ENCODE results near the gene ECI2.

DNA sequence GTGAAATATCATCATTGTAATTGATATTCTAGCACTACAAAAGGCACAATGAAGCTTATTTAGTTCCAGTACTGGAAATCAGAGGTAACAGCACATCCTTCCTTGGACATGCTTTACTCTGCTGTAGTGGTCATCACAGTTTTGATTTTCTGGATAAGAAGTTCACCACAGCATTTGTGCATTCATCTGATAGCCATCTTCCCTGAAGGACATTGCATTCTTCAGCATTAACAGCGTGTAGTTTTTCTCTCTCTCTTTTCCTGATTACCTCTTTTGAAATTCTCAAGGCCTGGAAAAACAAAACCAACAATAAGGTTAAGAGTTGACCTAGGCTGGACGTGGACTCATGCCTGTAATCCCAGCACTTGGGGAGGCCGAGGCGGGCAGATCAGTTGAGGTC, 19.6 kb downstream of the ECI2 start:
- TF ChIP-seq, protein P1, sequence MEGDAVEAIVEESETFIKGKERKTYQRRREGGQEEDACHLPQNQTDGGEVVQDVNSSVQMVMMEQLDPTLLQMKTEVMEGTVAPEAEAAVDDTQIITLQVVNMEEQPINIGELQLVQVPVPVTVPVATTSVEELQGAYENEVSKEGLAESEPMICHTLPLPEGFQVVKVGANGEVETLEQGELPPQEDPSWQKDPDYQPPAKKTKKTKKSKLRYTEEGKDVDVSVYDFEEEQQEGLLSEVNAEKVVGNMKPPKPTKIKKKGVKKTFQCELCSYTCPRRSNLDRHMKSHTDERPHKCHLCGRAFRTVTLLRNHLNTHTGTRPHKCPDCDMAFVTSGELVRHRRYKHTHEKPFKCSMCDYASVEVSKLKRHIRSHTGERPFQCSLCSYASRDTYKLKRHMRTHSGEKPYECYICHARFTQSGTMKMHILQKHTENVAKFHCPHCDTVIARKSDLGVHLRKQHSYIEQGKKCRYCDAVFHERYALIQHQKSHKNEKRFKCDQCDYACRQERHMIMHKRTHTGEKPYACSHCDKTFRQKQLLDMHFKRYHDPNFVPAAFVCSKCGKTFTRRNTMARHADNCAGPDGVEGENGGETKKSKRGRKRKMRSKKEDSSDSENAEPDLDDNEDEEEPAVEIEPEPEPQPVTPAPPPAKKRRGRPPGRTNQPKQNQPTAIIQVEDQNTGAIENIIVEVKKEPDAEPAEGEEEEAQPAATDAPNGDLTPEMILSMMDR (IDR thresholded peaks at IDR 0.05), result no peak
- TF ChIP-seq POLR2AphosphoS5 (IDR thresholded peaks at IDR 0.05) (no peak), POLR2A (IDR thresholded peaks at IDR 0.05) (no peak)

Data from transverse colon (tissue), 4 donors.